GM15510 (cell line): ENCODE measurements around the gene UBAC2.

Source experiments
- POLR2A ChIP-seq: IDR thresholded peaks from 3 replicates; pipeline ENCODE4 v1.6.1; 2011; ENCODE audit warnings: borderline replicate concordance; ENCODE audit not compliant: insufficient read length; ENCODE audit errors: extremely low read depth

Gene UBAC2

GRCh38 chr13:99218969-99219368 is 18.3 kb downstream of the UBAC2 start:
- no peak for TF ChIP-seq POLR2A

GRCh38 chr13:99220199-99220935 is 19.7 kb downstream of the UBAC2 start:
- TF ChIP-seq POLR2A: no peak

GRCh38 chr13:99221567-99222239 is 21.0 kb downstream of the UBAC2 start:
- TF ChIP-seq POLR2A: no peak

- no peak for TF ChIP-seq POLR2A
Measured at GRCh38 chr13:99223587-99223986, 22.9 kb downstream of the UBAC2 start.

GRCh38 chr13:99224021-99224420 is 23.4 kb downstream of the UBAC2 start:
- no peak for TF ChIP-seq POLR2A

GRCh38 chr13:99225078-99225477 is 24.4 kb downstream of the UBAC2 start:
- no peak for TF ChIP-seq POLR2A

- no peak for TF ChIP-seq POLR2A
Measured at GRCh38 chr13:99226513-99226912, 25.9 kb downstream of the UBAC2 start.

GRCh38 chr13:99227331-99227900 is 26.8 kb downstream of the UBAC2 start:
- TF ChIP-seq POLR2A: no peak

- TF ChIP-seq POLR2A: no peak
Measured at GRCh38 chr13:99227909-99228688, 27.4 kb downstream of the UBAC2 start.

- no peak for TF ChIP-seq POLR2A
Measured at GRCh38 chr13:99228737-99229691, 28.4 kb downstream of the UBAC2 start.

GRCh38 chr13:99230991-99231390 is 30.3 kb downstream of the UBAC2 start:
- no peak for TF ChIP-seq POLR2A

- no peak for TF ChIP-seq POLR2A
Measured at GRCh38 chr13:99231721-99232120, 31.1 kb downstream of the UBAC2 start.

- TF ChIP-seq POLR2A: no peak
Measured at GRCh38 chr13:99237981-99238662, 37.5 kb downstream of the UBAC2 start.
